Anterior cingulate cortex (tissue), 58 donors: ENCODE data around the gene CDX1.
A peak's percentile ranks its signal among the peaks of the same experiment; 100 is the strongest.

Experiments
- DNase-seq, 58 donors: peaks; one replicate each; lab custom pipeline; 2025; lab: John Stamatoyannopoulos, UW

Gene CDX1

GRCh38 chr5:150196986-150197385 lies 30.4 kb downstream of the CDX1 start:
- DNase-seq: no peak

GRCh38 chr5:150197476-150197875 lies 30.9 kb downstream of the CDX1 start:
- no peak for DNase-seq

DNA sequence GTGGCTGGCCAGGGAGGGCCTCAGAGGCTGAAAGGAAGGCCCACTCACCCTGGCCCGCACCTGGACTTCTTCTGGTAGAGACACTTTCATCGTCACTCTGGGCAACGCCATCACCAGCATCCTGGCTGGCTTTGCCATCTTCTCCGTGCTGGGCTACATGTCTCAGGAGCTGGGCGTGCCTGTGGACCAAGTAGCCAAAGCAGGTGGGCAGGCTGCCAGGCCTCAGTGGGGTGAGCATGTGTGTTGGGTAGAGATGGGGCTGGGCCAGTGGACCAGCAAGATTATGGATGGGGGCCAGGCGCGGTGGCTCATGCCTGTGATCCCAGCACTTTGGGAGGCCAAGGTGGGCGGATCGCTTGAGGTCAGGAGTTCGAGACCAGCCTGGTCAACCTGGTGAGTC lies 35.9 kb downstream of the CDX1 start:
- no peak for DNase-seq

GRCh38 chr5:150203832-150204589 lies 37.4 kb downstream of the CDX1 start:
- DNase-seq: no peak

- no peak for DNase-seq
Observed at GRCh38 chr5:150204590-150204960, 38.0 kb downstream of the CDX1 start.

DNA sequence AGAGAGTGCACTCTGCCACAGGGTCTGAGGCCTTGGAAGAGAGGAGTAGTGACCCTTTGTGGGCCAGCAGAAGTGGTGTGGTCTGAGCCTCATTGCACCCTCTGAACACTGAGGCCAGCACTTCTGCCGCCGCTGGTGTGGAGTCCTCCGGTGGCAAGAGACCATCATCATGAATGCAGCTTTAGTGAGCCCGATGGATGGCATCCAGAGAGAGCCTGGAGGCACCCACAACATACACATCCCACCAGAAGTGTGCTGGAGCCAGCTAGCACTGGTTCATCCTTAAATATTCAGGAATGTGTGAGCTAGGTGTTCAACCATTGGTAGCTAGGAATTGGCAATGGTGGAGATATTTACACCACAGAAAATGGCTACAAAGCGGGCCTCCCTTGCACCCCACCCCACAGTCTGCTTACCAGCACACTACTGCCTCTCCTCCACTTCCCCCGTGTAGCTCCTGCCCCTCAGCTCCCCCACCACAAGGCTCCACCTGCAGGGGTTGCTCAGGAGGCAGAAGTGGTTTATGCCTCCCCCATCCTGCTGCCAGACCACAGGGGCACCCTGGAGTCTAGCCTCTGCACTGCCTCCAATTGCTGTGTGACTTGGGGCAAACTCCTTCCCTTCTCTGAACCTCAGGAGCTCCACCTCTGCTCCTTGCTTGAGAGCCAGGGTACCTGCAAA lies 39.7 kb downstream of the CDX1 start:
- no peak for DNase-seq

DNA sequence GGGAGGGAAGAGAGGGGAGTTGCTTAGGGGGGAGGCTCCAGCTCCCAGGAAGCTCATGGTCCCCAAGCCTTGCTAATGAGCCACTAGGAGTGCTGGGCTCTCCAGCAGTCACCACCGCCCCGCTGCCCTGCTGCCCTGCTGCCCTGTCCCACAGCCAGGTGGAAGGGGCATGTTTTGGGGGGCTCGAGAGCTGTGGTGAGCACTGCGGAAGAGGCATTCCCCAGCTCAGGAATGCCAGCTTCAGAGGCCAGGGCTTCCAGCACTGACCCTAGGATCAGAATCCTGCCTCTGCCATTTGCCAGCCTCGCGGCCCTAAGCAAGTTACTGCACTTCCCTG lies 40.2 kb downstream of the CDX1 start:
- DNase-seq: no peak

- DNase-seq: no peak
Observed at GRCh38 chr5:150208187-150209098, 41.9 kb downstream of the CDX1 start.

DNA sequence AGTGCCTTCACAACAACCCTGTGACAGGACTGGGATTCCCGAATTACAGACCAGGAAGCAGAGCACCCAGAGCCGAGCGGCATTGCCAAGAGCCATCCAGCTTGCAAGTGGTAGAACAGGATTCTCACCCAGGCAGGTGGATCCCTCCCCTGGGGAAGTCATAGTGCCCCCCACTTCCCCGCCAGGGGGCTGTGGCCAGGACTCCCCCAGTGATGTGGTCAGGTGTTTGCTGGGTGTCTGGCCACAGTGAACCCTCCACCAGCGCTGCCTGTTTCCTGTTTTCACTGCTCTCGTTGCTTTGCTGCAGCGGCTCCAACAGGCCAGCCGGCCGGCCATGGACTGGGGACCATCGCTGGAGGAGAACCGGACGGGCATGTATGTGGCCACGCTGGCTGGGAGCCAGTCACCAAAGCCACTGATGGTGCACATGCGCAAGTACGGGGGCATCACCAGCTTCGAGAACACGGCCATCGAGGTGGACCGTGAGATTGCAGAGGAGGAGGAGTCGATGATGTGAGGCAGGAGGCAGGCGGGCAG lies 42.6 kb downstream of the CDX1 start:
- DNase-seq: peak in 2 of 58 donors; percentile 9 to 32

GRCh38 chr5:150210644-150211043 lies 44.1 kb downstream of the CDX1 start:
- no peak for DNase-seq

DNA sequence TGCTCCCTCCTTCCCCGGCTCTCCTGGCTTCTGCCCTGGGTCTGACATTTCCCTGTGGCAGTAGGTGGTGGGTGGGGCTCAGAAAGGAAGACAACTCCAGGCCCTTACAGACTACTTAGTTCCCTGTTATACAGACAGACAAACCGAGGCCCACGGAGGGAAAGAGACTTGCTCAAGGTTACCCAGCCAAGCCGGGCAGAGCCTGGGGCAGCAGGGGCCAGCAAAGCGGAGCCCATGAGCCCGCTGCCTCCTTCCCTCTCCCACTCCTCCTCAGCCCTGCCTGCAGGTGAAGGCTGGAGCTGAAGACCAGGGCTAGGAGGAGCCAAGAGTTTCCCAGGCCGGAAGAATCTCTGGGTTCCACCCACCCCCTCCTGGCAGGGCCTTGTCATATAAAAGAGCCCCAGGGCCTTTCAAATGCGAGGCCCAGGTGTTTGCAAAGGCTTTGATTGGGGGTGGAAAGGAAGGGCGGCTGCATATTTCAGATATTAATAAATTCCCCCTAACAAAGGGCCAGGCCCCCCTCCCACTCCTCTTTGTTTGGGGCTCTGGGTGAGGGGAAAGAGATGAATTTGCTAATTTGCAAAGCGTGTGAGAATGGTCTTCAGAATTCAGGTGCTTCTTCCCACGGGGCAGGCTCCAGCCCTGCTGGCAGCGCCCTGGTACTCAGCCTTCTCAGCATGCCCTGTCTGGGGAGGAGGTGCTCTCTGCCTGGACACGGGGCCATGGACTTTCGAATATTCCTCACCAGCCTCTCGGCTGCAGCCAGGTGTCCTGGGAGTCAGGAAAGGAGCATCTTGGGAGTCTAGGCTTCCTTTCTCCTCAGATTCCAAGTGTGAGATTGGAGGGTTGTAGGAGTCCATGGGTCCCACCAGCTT lies 44.8 kb downstream of the CDX1 start:
- DNase-seq: no peak

DNA sequence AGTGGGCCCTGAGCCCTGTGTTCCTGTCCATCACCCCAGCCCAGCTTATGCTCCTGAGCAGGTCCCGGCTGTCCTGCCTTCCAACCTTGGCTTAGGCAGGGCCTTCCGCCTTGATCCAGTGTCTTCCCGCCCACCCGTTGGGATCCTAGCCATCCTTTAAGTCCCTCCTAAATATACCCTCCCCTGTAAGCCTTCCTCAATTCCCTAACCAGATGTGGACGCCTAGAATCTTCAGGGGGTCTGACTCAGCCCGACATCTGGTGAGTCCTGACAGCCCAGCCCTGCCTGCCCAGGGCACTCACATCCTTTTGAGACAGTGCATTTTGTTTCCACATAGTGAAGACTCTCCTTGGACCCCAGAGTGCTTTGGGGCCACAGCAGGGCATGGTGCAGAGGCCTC lies 47.0 kb downstream of the CDX1 start:
- DNase-seq: no peak

- DNase-seq: no peak
Observed at GRCh38 chr5:150214289-150214688, 47.7 kb downstream of the CDX1 start.

DNA sequence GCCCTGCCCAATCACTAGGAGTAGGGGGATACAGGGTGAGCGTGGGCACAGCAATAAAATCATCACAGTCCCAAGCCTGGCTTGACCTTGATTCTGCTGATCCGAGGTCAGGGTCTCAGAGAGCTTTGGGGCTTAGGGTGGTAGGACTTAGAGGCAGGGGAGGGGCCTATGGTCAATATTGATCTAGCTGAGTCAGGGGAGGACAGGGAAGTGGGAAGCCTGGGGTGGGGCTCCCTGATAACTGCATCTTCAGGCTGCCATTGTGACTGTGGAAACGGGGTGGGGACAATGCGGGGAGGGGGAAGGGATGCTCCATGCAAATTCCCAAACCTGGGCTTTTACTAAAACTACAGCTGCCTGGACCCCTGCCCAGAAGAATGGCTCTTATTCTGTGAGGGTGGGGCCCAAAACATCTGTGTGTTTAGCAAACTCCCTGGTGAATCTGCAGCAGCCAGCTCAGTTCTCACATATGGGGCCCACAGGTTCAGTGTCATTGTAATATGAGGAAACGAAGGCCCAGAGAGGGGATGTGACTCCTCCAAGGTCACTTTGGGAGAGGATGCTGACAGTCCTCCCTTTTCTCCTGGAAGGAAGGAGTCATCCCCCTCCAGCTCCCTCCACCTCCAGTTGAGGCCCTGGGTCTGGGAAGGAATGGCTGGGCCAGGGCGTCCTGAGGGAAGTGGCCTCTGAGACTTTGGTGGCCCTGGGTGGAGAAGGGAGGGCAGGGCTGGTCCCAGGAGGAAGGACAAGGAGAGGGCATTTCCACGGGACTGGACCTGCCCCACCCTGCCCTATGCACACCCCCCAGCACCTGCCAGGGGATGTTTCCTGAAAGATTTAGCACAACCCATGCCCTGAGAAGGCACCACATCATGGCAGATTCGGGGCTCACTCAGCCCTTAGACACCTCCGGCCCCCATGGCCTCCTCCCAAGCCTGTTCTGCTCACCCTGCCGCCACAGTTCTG lies 49.7 kb downstream of the CDX1 start:
- no peak for DNase-seq

DNA sequence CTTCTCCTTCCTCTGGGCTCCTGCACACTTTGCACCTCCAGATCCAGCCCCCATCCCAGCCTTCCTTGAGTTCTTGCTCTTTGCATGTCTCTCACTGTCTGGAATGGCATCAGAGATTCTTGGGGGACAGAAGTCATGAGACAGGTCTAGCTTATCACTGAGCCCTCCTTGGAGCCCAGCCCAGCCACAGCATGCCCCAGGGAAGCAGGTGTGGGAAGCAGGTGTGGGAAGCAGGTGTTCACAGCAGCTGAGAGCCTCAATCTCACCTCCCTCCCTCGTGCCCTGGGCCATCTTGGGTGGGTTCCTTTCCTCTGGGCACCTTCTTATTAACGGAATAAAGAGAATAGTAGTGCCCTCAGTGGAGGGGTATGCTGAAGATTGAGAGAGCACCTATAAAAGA lies 50.5 kb downstream of the CDX1 start:
- no peak for DNase-seq

GRCh38 chr5:150217873-150218692 lies 51.5 kb downstream of the CDX1 start:
- peak in 56 of 58 donors; percentile 7 to 88 (median 68) for DNase-seq

GRCh38 chr5:150218693-150219035 lies 52.1 kb downstream of the CDX1 start:
- no peak for DNase-seq

GRCh38 chr5:150219142-150219541 lies 52.6 kb downstream of the CDX1 start:
- no peak for DNase-seq
